ENCODE results near the gene LEPR.
A peak's percentile ranks its signal among the peaks of the same experiment; 100 is the strongest.
"Not testable (repeated sequence)": the region's sequence is repeated elsewhere in the genome, so short reads cannot be mapped to it uniquely, and the experiment has no call there.

Gene LEPR

GRCh38 chr1:65420590-65421350 lies at the start of gene LEPR, which contains the start of gene LEPROT:
LEPR (plus strand) TSS chr1:65420668; CDS start chr1:65565566, 144,898 bp downstream.
LEPROT (plus strand) TSS chr1:65420668; CDS start chr1:65420725, 57 bp downstream.
- DNase-seq: no peak

GRCh38 chr1:65371544-65371943 lies 48.9 kb upstream of the LEPR start:
- no peak for DNase-seq

GRCh38 chr1:65372557-65372956 lies 47.9 kb upstream of the LEPR start:
- DNase-seq: peak; percentile 2

GRCh38 chr1:65377496-65378246 lies 42.8 kb upstream of the LEPR start:
- no peak for DNase-seq

- no peak for DNase-seq
Measured at GRCh38 chr1:65378247-65378946, 42.1 kb upstream of the LEPR start.

GRCh38 chr1:65384426-65384825 lies 36.0 kb upstream of the LEPR start:
- not testable (repeated sequence) for DNase-seq

- DNase-seq: no peak
Measured at GRCh38 chr1:65386439-65386838, 34.0 kb upstream of the LEPR start.

- peak; percentile 3 for DNase-seq
Measured at GRCh38 chr1:65387821-65388220, 32.6 kb upstream of the LEPR start.

GRCh38 chr1:65388908-65389695 lies 31.4 kb upstream of the LEPR start:
- peak; percentile 2 for DNase-seq

- no peak for DNase-seq
Measured at GRCh38 chr1:65392497-65392896, 28.0 kb upstream of the LEPR start.

- peak; percentile 55 for DNase-seq
Measured at GRCh38 chr1:65393347-65393746, 27.1 kb upstream of the LEPR start.

GRCh38 chr1:65393928-65394327 lies 26.5 kb upstream of the LEPR start:
- DNase-seq: no peak

- peak; percentile 64 for DNase-seq
Measured at GRCh38 chr1:65395887-65396612, 24.4 kb upstream of the LEPR start.

- DNase-seq: no peak
Measured at GRCh38 chr1:65398083-65398482, 22.4 kb upstream of the LEPR start.

GRCh38 chr1:65399003-65399402 lies 21.5 kb upstream of the LEPR start:
- DNase-seq: no peak

GRCh38 chr1:65401612-65402011 lies 18.9 kb upstream of the LEPR start:
- no peak for DNase-seq

GRCh38 chr1:65404941-65405340 lies 15.5 kb upstream of the LEPR start:
- DNase-seq: no peak

- DNase-seq: no peak
Measured at GRCh38 chr1:65407877-65408276, 12.6 kb upstream of the LEPR start.

- no peak for DNase-seq
Measured at GRCh38 chr1:65409314-65409713, 11.2 kb upstream of the LEPR start.

- no peak for DNase-seq
Measured at GRCh38 chr1:65409816-65410326, 10.6 kb upstream of the LEPR start.

GRCh38 chr1:65412256-65412983 lies 8.0 kb upstream of the LEPR start:
- peak; percentile 41 for DNase-seq

Data from fibroblast of skin of right biceps (primary cell).